Activated T-cell treated with anti-CD3 and anti-CD28 coated beads for 48 hours (primary cell): ENCODE results near the gene FXN.

Source experiments
- DNase-seq: peaks from one replicate; pipeline ENCODE4 v3.0.0-alpha.2; 2020; ENCODE audit warnings: low read depth

The FXN gene

DNA sequence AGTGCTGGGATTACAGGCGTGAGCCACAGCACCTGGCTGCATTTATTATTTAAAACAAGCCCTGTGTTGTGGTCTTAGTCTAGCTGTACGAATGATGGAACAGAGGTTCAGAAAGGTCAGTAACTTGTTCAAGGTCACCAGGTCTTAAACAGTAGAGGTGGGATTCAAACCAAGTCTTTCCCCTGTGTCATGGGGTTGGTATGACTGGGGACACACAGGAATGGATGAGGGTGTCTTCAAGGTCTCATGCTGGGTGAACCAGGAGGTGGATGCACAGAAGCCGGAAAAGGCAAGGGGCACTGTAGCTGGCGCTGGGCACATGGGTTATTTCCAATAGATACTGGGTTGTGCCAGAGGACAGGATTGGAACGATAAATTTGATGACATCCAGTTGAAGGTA, 106.3 kb downstream of the FXN start:
- DNase-seq: no peak

DNA sequence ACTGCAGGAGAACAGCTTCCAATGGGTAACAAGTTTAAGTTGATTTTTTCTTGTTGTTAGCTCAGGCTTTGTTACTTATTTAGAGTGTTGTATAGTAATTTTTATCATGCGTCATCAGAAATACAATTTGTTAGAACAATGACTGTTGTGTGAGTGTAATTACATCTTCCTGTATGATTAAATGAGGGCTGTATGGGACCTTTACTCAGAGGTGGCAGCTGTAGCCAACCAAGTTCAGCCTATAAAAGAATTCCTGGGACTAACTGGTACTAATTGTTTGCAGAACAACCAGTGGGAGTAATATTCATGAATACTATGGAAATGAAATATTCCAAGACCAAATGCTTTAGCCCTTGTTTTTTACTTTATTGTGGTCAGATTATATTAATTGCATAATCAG, 107.7 kb downstream of the FXN start:
- no peak for DNase-seq

DNA sequence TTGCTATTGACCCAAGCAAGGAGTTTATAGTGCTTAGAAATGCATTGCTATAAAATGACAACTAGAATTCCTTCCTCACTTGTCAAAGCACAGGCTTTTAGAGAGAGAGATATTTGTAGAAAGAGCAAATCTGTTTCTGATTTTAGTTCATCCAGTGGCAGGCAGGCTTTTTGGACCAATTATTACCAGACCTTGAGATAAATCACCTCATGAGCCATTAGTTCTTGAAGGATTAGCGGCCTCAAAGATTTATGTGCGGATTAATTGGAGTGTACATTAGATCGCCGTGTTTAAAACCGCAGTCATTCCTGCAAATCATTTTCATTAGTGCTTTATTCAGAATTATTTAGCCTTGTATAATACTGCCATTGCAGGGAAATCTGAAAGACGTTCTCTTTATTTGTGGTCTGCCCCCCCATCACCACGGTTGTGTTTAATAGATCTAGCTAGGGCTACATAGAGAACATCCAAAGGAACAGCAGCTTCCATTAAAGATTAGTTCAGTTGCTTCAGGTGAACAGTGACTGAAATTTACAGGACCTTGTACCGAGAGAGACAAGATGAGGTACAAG, 109.7 kb downstream of the FXN start:
- no peak for DNase-seq

DNA sequence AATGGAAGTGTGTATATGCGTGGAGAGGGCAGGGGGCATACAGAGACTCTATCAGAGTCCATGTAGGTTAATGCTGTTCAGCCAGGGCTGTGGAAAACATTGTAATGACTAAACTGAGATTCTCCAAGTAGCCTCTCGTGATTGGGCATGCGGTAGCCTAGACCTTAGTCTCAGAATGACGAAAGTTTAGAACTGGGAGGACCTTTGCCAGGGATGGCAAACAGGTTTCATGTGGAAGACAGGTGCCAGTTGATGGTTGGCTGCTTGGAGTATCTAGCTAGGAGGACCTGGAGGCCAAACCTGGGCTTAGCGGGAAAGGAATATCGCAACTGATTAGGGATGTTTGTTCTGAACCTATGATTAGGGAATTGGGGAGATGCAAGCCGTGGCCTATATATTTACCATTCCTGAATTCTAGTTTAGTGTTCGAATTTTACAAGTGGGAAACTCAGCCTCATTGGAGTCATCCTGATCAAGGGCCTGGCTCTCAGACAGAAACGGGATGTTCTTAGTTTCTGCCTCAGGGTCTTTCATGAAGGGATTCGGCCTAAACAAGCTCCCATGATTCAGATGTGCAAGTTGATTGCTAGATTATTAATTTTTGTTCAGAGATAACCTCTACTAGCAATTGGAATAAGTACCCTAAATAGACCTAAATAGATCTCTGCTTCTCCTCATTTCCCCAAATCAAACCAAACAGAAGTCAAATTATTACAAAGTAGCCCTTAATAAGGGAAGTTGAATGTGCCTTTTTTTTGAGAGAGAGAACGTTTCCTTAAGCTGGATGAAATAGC, 111.7 kb downstream of the FXN start:
- no peak for DNase-seq

DNA sequence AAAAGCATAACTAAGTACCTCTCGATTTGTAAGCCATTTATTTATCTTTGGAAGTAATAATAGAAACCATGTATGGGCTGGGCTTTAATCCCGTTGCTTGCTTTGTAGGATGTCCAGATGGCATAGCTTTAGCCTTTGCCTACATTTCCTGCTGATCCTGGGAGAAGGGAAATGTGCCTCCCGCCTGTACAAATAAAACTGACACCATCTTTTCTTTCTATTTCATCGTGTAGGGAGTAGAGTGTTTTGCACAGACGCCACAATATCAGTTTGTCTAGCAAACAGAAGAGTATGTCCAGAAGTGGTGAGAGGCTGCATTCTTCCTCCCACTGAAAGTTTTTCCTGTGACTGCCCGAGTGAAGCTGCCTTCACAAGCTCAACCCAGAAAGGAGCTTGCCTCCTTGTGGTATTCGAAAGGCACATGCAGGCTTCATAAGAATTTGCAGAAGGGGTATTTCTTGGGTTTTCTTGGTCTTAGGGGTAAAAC, 113.8 kb downstream of the FXN start:
- no peak for DNase-seq
